ENCODE results near the gene C2.

The C2 gene

DNA sequence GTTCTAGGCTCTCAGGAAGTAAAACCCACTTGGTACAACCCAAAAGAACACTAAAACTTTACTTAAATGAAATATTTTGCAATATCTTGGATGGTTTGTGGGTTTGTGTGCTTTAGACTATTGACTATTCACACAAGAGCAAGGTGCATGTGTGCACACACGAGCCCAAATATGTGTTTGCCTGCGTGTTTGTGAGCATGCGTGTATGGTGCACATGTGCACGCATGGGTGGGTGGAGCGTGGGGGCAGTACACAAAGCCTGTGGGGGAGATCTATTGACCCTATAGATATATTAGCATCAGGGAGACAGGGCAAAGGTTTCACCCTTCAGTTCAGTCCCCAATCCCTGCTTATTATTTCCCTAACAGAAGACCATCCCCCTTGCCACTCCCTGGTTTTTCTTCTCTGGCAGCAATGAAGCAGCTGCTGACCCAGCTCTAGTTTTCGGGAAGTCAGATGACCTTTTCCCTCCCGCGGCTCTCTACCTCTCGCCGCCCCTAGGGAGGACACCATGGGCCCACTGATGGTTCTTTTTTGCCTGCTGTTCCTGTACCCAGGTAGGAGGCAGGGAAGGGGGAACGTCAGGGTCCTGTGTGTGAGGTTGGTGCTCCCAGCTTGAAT lies at the start of gene C2:
TSS of gene C2 (plus strand) at position 476 of the 621 bp plus-strand sequence. CDS start at position 512, 36 bp downstream.
- DNase-seq = no peak

DNA sequence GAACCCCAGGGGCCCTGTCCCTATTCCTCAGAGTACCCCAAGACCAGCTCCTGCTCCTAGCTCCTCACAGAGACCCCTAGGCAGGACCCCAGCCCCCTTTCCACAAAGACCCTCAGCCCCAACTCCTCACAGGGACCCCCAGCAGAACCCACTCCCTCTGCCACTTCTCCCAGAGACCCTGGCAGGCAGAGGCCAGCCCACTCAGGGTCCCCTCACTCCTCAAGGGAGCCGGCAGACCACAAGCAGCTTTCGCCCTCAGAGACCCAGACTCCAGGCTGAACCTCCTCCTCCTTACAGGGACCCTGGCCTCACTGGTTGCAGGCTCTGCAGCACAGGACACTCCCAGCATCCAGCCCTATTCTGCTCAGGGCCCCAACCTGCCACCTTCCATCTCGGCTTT lies 49.3 kb upstream of the C2 start:
- no peak for DNase-seq

DNA sequence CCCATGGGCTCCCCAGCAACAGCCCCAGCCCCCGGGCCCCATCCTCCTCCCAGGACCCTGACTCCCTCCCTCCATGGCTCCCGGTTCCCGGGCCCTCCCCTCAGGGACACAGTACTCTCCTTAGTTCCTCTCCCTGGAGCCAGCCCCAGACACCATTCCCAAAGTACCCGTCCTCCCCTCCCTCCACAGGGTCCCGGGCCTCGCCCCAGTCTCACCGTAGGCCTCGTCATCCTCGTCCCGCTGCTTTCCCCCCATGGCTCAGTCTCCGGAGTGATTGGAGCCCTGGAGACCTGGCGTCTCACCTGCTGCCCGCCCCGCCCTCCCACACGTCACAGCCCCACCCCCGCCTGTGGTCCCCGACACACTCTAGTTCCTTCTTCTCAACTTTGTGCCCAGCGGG lies 48.8 kb upstream of the C2 start, which contains the start of gene SLC44A4:
TSS of gene SLC44A4 (minus strand) at position 272 of the 400 bp plus-strand sequence. CDS start at position 255, 17 bp downstream.
- DNase-seq = no peak

DNA sequence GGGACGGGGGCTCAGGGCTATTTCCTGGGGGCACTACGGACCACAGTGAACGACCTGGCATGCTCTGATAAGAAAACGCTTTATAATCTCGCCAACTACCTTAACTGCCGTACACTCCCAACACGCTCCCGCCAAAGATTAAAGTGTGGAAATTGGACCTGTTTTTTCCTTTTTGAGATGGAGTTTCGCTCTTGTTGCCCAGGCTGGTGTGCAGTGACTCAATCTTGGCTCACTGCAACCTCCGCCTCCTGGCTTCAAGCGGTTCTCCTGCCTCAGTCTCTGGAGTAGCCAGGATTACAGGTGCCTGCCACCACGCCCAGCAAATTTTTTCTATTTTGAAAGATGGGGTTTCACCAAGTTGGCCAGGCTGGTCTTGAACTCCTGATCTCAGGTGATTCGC lies 48.4 kb upstream of the C2 start:
- DNase-seq = no peak

DNA sequence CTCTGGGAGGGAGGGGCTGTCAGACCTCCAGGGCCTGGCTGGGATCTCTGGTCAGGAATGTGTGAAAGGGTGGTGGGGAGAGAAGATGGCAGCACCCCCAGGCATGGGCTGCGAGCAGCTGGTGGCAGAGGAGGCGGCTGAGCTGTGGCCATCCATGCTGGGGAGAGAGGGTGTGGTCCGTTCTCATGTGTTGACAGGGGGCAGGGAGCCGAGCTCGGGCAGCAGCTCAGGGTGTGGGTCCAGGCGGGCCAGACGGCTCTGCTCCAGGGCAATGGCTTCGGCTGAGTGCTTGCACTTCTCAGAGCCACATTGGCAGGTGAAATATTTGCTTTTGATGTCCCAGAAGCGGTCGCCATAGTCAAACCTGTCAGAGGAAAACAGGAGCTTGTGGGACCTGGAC lies 47.6 kb upstream of the C2 start:
- DNase-seq = no peak

DNA sequence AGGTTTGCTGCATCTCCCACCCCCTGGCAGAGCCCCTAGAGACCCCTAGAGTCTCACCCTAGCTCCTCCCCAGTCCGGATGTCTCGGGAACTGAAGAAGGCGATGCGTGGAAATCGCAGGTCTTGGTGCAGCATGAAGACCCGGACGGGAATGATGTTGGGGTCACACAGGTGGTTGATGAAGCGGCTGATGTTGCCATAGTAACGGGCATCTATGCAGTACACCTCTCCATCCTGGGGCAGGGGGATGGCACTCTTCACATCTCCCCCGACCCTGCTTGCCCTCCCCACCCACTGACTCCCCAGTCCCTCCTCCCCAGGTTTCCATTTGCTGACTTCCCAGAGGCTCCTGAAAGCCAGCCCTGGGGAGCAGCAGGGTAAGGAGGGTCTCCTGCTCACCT lies 46.9 kb upstream of the C2 start:
- DNase-seq = no peak

DNA sequence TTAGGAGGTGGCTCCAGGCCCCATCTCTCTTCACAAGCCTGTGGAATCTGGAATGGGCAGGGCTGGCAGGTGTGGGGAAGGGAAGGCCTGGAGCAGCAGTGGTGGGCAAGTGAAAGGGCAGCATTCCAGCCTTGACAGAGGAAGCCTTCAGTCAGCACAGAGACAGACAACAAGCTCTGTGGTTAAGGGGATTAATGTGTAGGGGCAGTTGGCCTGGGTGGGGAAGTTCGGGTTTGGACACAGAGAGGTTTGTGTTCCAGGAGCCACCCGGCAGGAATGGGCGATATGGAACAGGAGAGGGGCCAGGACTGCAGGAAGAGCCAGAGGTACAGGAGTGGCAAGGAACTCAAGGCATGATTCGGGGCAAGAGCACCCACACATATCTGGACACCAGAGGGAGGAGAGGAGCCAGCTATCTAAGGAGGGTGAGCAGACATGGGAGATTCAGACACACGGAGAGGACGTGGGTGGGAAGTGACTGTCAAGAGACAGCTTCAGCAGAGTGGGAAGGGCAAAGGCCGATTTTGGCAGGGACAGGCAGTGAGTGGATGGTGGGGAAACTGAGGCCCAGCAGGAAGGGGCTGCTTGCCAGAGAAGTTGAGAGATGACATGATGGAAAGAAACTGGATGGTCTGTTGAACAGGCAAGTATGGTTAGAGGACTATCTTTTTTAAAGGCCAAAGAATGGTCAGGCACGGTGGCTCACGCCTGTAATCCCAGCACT lies 46.2 kb upstream of the C2 start:
- DNase-seq = no peak

DNA sequence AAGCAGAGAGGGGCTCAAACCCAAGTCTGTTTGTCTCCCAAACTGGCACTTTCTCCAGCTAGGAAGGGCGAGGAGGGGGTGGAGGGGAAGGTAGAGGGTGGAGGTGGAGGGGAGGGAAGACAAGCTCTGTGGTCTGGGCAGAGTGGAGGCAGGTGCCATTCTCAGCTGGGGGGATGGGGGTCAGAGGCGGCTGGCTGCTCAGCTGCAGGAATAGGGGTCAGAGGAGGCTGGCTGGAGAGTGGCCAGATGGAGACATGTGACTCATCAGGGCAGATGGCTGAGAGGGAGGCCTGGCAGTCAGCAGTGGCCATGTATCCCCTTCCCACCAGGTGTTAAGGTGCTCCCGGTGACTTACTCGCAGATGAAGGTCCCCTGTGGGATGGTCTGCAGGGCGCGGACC lies 45.2 kb upstream of the C2 start:
- DNase-seq = no peak

DNA sequence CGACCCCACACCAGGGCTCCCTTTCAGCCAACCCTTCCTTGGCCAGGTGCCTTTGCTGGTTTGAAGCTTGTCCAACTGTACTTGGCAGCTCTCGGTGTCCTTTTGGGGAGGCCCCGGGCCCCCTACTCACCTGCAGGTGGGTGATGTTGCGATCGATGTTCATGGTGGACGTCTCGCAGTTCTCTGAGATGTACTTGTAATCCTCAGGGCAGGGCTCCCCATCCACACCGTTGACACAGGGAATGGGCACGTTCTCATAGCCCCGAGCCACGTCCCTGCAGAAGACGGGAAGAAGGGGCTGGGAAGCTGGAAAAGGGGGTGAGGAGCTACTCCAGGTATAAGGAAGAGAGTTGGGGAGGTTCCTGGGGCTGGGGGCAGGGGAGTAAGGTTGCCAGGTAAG lies 43.8 kb upstream of the C2 start:
- no peak for DNase-seq

DNA sequence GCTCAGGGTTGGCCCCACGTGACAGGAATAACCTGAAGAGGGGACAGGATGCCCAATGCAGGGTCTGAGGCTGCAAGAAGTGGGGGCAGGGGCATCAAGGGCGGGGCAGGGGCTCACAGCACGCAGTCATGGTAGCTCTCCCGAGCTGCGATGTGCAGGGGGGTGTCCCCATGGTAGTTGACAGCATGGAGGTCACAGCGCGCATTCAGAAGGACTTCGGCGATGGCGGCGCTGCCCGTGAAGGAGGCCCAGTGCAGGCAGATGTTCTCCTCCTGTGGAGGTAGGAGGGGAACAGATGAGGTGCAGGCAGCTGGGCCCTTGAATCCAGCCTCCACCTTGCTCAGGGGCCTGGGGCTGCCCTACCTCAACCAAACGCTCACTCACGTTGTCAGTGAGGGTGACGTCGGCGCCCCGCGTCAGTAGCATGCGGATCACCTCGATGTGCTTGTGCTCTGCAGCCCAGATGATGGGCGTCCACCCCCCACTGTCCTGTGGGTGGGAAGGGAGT lies 42.9 kb upstream of the C2 start:
- no peak for DNase-seq

DNA sequence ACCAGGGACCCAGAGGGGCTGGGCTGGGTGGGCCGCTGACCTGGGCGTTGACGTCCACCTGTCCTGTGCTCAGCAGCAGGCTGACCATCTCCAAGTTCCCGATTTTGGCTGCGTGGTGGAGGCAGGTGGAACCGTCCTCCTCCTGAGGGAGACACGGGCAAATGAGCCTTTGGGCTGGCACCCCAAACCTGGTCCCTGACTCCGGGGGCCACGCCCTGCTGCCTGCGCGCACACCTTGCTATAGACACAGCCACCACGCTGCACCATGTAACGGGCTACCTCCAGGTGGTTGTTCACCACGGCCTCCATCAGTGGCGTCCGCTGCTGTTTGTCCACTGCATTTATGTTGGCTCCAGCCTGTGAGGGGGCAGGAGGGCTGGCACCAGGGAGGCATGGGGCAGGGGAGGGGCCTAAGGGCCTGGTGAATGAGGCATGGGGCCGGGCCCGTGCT lies 41.0 kb upstream of the C2 start:
- DNase-seq = no peak

DNA sequence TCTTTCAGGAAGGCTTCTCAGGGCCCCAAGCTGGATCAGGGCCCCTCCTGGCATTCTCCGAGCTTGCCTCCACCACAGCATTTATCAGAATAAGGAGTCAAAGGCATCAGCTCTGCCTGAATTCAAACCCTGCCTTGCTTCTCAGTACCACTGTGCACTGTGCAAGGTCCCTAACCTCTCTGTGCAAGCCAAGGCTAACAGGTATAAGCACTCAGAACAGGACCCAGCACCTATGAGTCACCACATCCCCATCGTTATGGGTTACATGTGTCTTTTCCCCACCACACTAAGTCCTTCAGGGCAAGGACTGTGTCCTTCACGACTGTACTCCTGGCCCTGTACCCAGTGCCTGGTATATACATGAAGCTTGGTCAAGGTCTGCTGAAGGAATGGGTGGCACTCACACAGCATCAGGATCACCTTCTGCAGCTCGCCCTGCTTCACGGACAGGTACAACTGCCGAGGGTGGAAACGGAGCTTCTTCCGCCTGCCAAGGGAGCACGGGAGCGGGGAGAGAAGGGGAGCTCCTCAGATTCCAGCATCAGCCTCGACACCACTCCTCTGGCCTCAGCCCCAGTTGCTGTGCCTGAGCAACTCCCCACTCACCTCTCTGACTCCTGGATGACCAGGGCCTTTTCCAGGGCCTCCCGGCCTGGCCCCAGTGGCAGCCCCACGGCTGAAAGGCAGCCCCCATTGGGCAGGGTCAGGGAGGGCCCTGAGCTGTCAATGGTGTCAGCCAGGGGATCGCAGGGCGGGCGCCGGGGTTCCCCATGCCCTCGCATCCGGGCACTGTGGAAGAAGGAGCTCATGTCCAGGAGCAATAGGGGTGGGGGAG lies 40.1 kb upstream of the C2 start:
- no peak for DNase-seq

DNA sequence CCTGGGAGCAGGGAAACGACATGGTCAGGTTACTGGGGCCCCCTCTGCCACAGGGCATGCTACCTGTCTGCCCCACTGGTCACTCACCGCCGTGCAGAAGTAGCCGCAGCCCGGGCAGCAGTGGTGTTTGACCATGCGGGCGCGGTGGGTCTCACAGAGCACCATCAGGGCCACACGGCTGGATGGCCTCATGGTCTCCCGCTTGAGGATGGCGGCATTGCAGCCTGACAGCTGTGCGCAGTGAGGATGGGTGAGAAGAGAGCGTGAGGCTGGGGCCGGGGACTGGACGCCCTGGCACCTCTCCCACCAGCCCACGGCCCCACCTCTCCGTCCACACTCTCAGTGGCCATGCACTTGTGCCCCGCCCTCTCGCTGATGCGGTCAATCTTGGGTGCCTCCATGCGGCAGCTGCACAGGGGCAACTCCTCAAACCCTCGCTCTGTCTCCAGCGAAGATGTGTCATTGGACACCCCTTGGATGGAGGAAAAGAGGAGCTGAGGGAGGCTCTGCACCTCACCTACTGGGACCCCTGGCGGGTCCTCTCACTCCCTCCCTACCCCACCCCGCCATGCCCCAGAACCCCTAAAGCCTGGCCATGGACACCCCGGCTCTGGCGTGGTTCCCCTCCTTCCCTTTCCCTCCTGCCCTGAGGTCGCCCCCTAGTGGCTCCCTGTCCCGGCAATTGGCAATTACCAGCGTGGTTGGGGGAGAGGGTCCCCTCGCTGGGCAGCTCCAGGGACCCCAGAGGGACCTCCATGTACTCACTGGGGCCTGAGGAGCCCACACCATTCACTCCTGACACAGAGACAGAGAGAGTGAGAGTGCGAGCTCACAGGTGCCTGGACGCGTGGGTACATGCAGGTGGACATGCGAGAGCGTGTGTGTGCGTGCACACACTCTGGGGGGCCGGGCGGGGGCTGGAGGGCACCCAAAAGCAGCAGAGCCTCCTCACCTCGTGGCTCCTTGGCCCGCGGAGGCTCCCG lies 39.0 kb upstream of the C2 start:
- DNase-seq = no peak

DNA sequence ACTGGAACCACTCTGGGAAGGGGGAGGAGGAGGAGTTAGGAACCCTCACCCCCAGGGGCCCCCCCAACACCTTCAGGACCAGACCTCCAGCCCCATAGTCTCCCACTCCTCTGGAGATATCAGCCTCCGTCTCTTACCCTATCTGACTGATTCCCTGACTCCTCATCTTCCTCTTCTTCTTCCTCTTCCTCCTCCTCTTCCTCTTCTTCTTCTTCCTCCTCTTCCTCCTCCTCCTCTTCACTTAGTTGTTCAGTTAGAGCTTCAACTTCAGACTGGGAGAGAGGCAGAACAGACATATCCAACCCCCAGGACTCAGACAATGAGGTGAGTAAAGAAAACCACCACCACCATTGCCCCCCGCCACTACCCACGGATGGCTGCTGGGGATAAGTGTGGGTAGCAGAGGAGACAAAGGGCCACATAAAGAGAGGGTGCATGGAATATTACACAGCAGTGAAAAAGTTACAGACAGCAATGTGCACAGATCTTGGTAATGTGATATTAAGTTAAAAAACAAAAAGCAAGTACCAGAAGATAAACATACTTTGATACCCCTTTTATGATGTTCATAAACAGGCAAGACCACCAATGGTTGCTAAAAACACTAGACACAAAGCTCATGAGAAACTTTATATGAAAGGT lies 38.1 kb upstream of the C2 start:
- DNase-seq = no peak

DNA sequence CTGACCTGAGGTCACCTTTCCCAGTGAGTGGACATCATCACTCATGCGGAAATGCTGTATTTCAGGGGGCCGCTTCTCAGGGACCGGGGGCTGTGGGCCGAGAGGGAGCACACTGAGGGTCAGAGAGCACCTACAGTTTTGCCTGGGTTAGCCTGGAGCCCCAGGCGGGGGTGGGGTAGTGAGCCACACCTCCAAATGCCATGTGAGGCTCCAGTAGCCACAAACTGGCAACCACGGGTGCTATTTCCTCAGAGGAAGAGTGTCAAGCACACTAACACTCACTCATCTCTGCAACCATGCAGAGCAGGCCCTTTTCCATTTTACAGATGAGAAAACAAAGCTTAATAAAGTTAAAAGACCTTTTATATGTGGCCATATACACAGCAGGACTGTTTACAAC lies 34.7 kb upstream of the C2 start:
- DNase-seq = no peak

DNA sequence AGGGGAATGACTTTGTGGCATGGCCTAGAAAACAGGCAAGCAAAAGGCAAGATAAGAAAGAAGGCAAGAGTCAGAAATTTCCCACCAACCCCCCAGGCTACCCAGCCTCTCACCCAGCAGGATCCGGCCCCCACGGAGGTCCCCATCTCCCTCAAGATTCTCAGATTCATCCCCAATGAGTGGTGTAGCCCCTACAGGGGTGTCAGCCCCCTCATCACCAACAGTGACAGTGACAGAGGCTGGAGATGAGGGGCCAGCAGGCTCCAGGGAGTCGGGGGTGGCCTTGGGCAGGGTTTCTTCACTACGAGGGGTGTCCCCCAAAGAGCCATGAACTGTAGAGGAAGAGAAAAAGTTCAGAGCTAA lies 31.0 kb upstream of the C2 start:
- DNase-seq = no peak

DNA sequence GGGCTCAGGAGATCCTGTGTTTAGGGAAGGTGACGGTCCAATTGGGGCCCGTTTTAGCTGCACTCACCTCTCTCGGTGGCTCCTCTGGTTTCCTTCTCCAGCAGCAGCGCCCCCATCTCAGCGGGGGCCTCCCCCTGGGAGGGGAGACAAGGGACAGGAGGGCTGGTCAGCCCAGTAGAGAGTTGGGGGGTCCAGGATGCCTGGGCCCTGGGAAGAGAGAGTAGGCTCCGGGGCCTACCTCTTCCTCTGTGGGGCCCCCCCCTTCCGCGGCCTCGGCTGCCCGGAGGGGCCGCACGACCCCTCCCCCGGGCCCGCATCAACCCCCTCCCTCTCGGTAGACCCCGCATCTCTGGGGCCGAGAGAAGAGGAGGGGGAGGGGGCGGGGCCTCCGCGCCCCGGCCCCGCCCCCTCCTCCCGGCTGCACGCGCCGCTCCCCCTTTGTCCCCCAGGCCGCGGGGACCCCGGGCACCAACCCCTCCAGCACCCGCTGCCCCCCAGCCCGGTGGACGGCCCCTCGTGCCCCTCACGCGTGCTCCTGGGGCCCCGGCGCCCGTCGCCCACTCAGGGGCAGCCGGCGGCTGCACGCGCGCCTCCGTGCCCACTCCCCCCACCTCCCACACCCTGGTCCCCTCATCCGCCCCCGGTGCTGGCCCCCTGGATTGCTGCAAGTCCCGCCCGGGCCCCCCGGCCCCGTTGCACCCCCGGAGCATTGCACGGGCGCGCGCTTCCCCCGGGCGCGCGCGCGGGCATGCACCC lies 30.5 kb upstream of the C2 start:
- DNase-seq = no peak

DNA sequence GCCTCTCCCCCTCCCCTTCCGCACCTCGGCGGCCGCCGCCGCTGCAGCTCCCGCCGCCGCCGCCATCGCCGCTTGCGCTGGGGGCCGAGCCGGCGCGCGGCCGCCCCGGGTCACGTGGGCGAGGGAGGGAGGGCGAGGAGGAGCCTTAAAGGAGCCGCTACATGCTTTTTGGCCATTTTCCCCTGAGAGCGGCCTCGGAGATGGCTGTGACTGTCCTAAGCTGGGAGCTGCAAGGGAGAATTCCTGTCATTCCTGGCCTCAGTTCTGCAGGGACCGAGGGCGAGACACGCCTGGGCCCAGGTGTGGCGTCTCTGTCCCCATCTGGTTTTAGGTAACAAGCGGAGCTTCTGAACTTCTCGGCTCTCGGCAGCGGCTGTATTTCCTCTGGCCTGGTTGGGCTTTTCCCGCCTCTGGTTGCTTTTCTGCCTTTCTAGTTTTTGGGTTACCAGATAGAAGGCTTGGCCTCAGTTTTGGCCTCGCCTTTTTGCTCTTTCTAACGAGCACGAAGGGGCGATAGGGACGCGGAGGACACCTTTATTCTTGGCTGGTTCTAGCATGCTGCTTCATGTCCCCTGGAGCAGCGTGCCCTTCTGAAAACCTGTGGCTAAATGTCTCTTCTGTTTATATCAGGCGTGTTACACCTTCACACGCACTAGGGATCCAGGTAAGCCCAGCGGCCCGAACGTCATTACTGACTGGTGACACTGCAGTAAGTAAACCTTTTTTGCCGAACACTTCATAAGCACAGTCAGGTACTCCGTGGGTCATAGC lies 29.7 kb upstream of the C2 start, which contains the start of gene EHMT2:
TSS of gene EHMT2 (minus strand) at position 87 of the 771 bp plus-strand sequence. CDS start at position 66, 21 bp downstream.
- peak; percentile 72 for DNase-seq

DNA sequence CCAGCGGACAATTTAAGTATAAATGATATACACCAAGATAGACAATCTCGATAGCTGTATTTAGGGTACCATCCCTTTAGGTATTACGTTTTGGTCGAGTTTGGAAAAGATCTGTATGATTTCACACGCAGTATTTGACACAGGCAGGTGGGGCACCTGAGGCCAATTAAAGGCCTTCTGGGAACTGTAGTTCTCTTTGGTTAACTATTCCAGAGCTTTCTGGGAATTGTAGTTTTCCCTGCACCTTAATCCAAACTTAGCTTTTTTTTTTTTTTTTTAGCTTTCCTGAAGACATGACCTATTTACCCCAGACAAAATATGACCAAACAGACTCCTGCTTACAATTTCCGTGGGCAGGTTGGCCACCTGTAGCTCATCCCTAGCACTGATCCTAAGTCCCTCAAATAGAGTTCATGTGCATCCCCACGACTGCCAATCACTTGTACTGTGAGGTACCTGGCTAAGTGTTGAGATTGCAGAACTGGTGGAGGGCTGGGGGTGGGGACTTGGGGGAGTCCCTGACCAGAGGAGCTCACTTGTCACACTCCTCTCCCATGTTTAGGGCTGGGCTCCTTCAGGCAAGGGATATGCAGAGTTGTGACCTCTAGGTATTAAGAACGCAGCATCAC lies 29.0 kb upstream of the C2 start:
- DNase-seq = peak; percentile 53

DNA sequence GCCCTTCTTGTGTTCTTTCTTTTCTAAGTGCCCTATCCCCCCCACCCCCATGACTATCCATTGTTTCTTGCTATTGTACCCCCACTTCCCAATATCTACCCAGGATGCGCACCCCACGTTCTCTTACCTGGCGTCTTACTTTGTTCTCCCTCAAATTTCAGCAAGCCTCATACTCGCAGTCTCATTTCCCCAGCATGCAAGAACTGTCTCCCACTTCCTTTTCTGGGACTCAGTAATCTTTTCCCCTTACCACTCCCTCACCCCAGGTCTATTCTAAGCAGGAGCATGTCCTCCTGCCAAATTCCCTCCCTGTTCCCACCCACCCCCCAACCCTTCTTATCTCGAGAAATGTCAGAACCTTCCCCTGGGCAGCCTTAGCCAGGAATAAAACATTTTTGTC lies 28.3 kb upstream of the C2 start:
- no peak for DNase-seq
